Neural cell (in vitro differentiated cells): Measurements from ENCODE around the gene ANGEL1. TPM values are rescaled to one million over a fixed set of nuclear protein-coding genes. Genes with fewer than 3 reads are reported as not detected.

Experiments
- H2AFZ ChIP-seq: fragments of 200-600, 300-800 bp; sonication (generic), shearing (Covaris generic); 2 replicates; pipeline ENCODE4 v1.6.0; 2014; ENCODE audit warnings: low read depth, mild to moderate bottlenecking, antibody characterized with exemption, low read length, moderate library complexity
- H3F3A ChIP-seq: fragments of 200-600 bp; shearing (Covaris generic); 2 replicates; pipeline ENCODE4 v1.6.1; 2016; ENCODE audit warnings: mild to moderate bottlenecking, moderate library complexity, mixed read lengths, antibody characterized with exemption, low read length; ENCODE audit not compliant: insufficient read depth, poor library complexity, severe bottlenecking
- H3K27ac ChIP-seq: fragments of 200-600, 300-800 bp; sonication (generic), shearing (Covaris generic); 2 replicates; pipeline ENCODE4 v1.5.1; 2014; ENCODE audit warnings: mild to moderate bottlenecking, low read length, moderate library complexity
- H3K27me3 ChIP-seq: fragments of 300-800, 200-600 bp; sonication (generic), shearing (Covaris generic); 2 replicates; pipeline ENCODE4 v1.6.0; 2014; ENCODE audit warnings: mild to moderate bottlenecking, low read depth, low read length, moderate library complexity; ENCODE audit not compliant: insufficient read depth
- H3K36me3 ChIP-seq: fragments of 300-800, 200-600 bp; sonication (generic), shearing (Covaris generic); 2 replicates; pipeline ENCODE4 v1.5.1; 2014; ENCODE audit warnings: mild to moderate bottlenecking, antibody characterized with exemption, low read length, moderate library complexity; ENCODE audit not compliant: insufficient read depth
- H3K4me2 ChIP-seq: fragments of 300-800, 200-600 bp; sonication (generic), shearing (Covaris generic); 2 replicates; pipeline ENCODE4 v1.6.0; 2014; ENCODE audit warnings: mild to moderate bottlenecking, low read length
- H3K4me3 ChIP-seq: fragments of 300-800, 200-600 bp; sonication (generic), shearing (Covaris generic); 2 replicates; pipeline ENCODE4 v1.5.1; 2014; ENCODE audit warnings: mild to moderate bottlenecking, low read length, moderate library complexity
- H3K79me2 ChIP-seq: fragments of 200-600 bp; shearing (Covaris generic); replicated peaks from 2 replicates; pipeline ENCODE4 v1.6.0; 2014; ENCODE audit warnings: mild to moderate bottlenecking, low read length, moderate library complexity; ENCODE audit not compliant: insufficient read depth
- H3K9ac ChIP-seq: fragments of 300-800, 200-600 bp; sonication (generic), shearing (Covaris generic); 2 replicates; pipeline ENCODE4 v1.6.1; 2016; ENCODE audit warnings: mild to moderate bottlenecking, low read length, mixed read lengths
- H3K9me2 ChIP-seq: fragments of 200-600 bp; shearing (Covaris generic); 2 replicates; pipeline ENCODE4 v1.6.1; 2016; ENCODE audit warnings: mild to moderate bottlenecking, low read length, mixed read lengths; ENCODE audit not compliant: insufficient read depth
- H3K9me3 ChIP-seq: fragments of 200-600, 300-800 bp; sonication (generic), shearing (Covaris generic); 2 replicates; pipeline ENCODE4 v1.6.1; 2016; ENCODE audit warnings: mild to moderate bottlenecking, mixed run types, low read length, moderate library complexity, mixed read lengths
- H4K20me1 ChIP-seq: fragments of 200-600 bp; shearing (Covaris generic); 2 replicates; pipeline ENCODE4 v1.6.1; 2016; ENCODE audit warnings: mild to moderate bottlenecking, mixed run types; ENCODE audit not compliant: insufficient read depth
- CTCF ChIP-seq: fragments of 450-650 bp; IDR thresholded peaks from 2 replicates; pipeline ENCODE4 v1.5.1; 2014; ENCODE audit warnings: antibody characterized with exemption, mild to moderate bottlenecking, moderate library complexity; ENCODE audit not compliant: poor library complexity, severe bottlenecking
- EP300 ChIP-seq: fragments of 450-650 bp; conservative IDR thresholded peaks from 2 replicates; pipeline ENCODE4 v1.6.1; 2014; ENCODE audit warnings: antibody characterized with exemption, mild to moderate bottlenecking, moderate library complexity; ENCODE audit not compliant: poor library complexity, severe bottlenecking
- EZH2 ChIP-seq: fragments of 200-600, 300-800 bp; shearing (Covaris generic), sonication (generic); IDR thresholded peaks from 2 replicates; pipeline ENCODE4 v1.6.1; 2014; ENCODE audit warnings: antibody characterized with exemption, low read length, borderline replicate concordance, mild to moderate bottlenecking; ENCODE audit not compliant: insufficient read depth, poor library complexity, severe bottlenecking
- MXI1 ChIP-seq: fragments of 450-650 bp; conservative IDR thresholded peaks from 2 replicates; pipeline ENCODE4 v1.6.1; 2014; ENCODE audit warnings: antibody characterized with exemption, mild to moderate bottlenecking; ENCODE audit not compliant: poor library complexity, severe bottlenecking
- POLR2AphosphoS5 ChIP-seq: IDR thresholded peaks from 2 replicates; pipeline ENCODE4 v1.6.1; 2012
- RAD21 ChIP-seq: fragments of 450-650 bp; conservative IDR thresholded peaks from 2 replicates; pipeline ENCODE4 v1.6.1; 2014; ENCODE audit warnings: antibody characterized with exemption, mild to moderate bottlenecking, moderate library complexity
- REST ChIP-seq: IDR thresholded peaks from 2 replicates; pipeline ENCODE4 v1.6.1; 2012; ENCODE audit warnings: borderline replicate concordance
- SMC3 ChIP-seq: fragments of 450-650 bp; conservative IDR thresholded peaks from 2 replicates; pipeline ENCODE4 v1.6.1; 2014; ENCODE audit warnings: antibody characterized with exemption, mild to moderate bottlenecking, moderate library complexity; ENCODE audit not compliant: poor library complexity
- TAF1 ChIP-seq: IDR thresholded peaks from 2 replicates; pipeline ENCODE4 v1.6.1; 2012; ENCODE audit warnings: low read depth
- polyA plus RNA-seq: library from polyadenylated mRNA; depleted of rRNA; stranded (reverse); fragments of >200 nt; gene quantifications from 2 replicates; pipeline ENCODE4 v1.2.3, GENCODE V29; 2014

The ANGEL1 gene
- polyA plus RNA-seq, 1 donor from 2014 or later, result 18.4 TPM

- Histone ChIP-seq H3K27me3 (no peaks in the 10 kb centered on the region), H3K79me2 (peaks cover 32% of the 10 kb centered on the region)
Measured at GRCh38 chr14:76761960-76762410, 50.7 kb downstream of the ANGEL1 start.

More at GRCh38 chr14:76761960-76762410, 50.7 kb downstream of the ANGEL1 start:
- H3K9me3 ChIP-seq, result no peaks in the 10 kb centered on the region
- peak overlapping the region; percentile 93 for H3K4me3 ChIP-seq
- H3K4me2 ChIP-seq, result peak overlapping the region; percentile 56
- H3K9me2 ChIP-seq, result no peaks in the 10 kb centered on the region
- no peaks in the 10 kb centered on the region for H4K20me1 ChIP-seq
- no peaks in the 10 kb centered on the region for H3F3A ChIP-seq
- H2AFZ ChIP-seq, result peak overlapping the region; percentile 58
- peak overlapping the region; percentile 62 for H3K27ac ChIP-seq
- H3K9ac ChIP-seq, result peak overlapping the region; percentile 87
- H3K36me3 ChIP-seq, result no peaks in the 10 kb centered on the region
- TF ChIP-seq RAD21 (no peak), EZH2 (no peak), TAF1 (no peak), MXI1 (no peak), EP300 (no peak), SMC3 (no peak), POLR2AphosphoS5 (no peak), REST (no peak), CTCF (no peak)
